GM11168 (cell line): ENCODE results near the gene LSM2.

Experiments
- in situ Hi-C: fragments of 300-500 bp; cut with MboI; formaldehyde crosslinking; loops from one replicate; pipeline ENCODE4 v1.12.0; 2022; ENCODE audit warnings: low sequenced_read_pairs; ENCODE audit not compliant: unreplicated experiment

Gene LSM2

GRCh38 chr6:31778999-31779885 lies 27.5 kb downstream of the LSM2 start:
- in situ Hi-C loops, result no loop called here

- in situ Hi-C loops, result no loop called here
Measured at GRCh38 chr6:31778193-31778592, 28.6 kb downstream of the LSM2 start.

GRCh38 chr6:31777667-31778050 lies 29.1 kb downstream of the LSM2 start:
- in situ Hi-C loops, result no loop called here

GRCh38 chr6:31776989-31777666 lies 29.6 kb downstream of the LSM2 start, which contains the start of gene VWA7:
Gene VWA7 (minus strand): TSS chr6:31777328. CDS start chr6:31776779, 549 bp downstream.
- in situ Hi-C loops, result no loop called here

- in situ Hi-C loops, result no loop called here
Measured at GRCh38 chr6:31776485-31776988, 30.2 kb downstream of the LSM2 start.

- in situ Hi-C loops, result no loop called here
Measured at GRCh38 chr6:31775633-31776484, 30.9 kb downstream of the LSM2 start.

- in situ Hi-C loops, result no loop called here
Measured at GRCh38 chr6:31775184-31775583, 31.6 kb downstream of the LSM2 start.

- in situ Hi-C loops, result no loop called here
Measured at GRCh38 chr6:31771992-31772358, 34.8 kb downstream of the LSM2 start.

GRCh38 chr6:31770860-31771259 lies 35.9 kb downstream of the LSM2 start:
- in situ Hi-C loops, result no loop called here

GRCh38 chr6:31769684-31770371 lies 36.9 kb downstream of the LSM2 start:
- in situ Hi-C loops, result loop anchor here (10.0 kb wide), 1 partner anchor 85 kb away; the partner anchor contains the start of gene LY6G5C

GRCh38 chr6:31768363-31769257 lies 38.2 kb downstream of the LSM2 start:
- in situ Hi-C loops, result loop anchor here (10.0 kb wide), 1 partner anchor 84 kb away; the partner anchor contains the start of gene LY6G5C

- in situ Hi-C loops, result loop anchor here (10.0 kb wide), 1 partner anchor 82 kb away; the partner anchor contains the start of gene LY6G5C
Measured at GRCh38 chr6:31767096-31767645, 39.6 kb downstream of the LSM2 start.

- in situ Hi-C loops, result loop anchor here (10.0 kb wide), 1 partner anchor 81 kb away; the partner anchor contains the start of gene LY6G5C
Measured at GRCh38 chr6:31765910-31766794, 40.6 kb downstream of the LSM2 start.

GRCh38 chr6:31765559-31765909 lies 41.2 kb downstream of the LSM2 start:
- in situ Hi-C loops, result loop anchor here (10.0 kb wide), 1 partner anchor 81 kb away; the partner anchor contains the start of gene LY6G5C

GRCh38 chr6:31764198-31764597 lies 42.6 kb downstream of the LSM2 start:
- in situ Hi-C loops, result loop anchor here (10.0 kb wide), 1 partner anchor 79 kb away; the partner anchor contains the start of gene LY6G5C

GRCh38 chr6:31763619-31763940 lies 43.2 kb downstream of the LSM2 start:
- in situ Hi-C loops, result loop anchor here (10.0 kb wide), 1 partner anchor 79 kb away; the partner anchor contains the start of gene LY6G5C
